ENCODE measurements around the gene CST5. TPM values are rescaled to one million over a fixed set of nuclear protein-coding genes. Genes with fewer than 3 reads are reported as not detected.

The CST5 gene
- total RNA-seq, 1 donor from 2014 or later: not detected

- DNase-seq (ENCODE audit: low spot score): no peak
- no peak for TF ChIP-seq CTCF (IDR thresholded peaks at IDR 0.05)
- peaks cover 43% of the 10 kb centered on the region for H3K27me3 Mint-ChIP-seq (ENCODE audit: low read depth)
- H3K4me3 Mint-ChIP-seq (ENCODE audit: unreplicated experiment): no peak overlapping the region
- no peak overlapping the region for H3K27ac Mint-ChIP-seq (ENCODE audit: unreplicated experiment)
- H3K9me3 Mint-ChIP-seq (ENCODE audit: low read depth): no peaks in the 10 kb centered on the region
- no peaks in the 10 kb centered on the region for H3K4me1 Mint-ChIP-seq (ENCODE audit: low read depth)
- no peaks in the 10 kb centered on the region for H3K36me3 Mint-ChIP-seq (ENCODE audit: low read depth)
These were observed 6.1 kb downstream of the CST5 start for GRCh38 chr20:23873370-23874015.

- no peak for TF ChIP-seq CTCF (IDR thresholded peaks at IDR 0.05)
- H3K36me3 Mint-ChIP-seq (ENCODE audit: low read depth): no peaks in the 10 kb centered on the region
- H3K27me3 Mint-ChIP-seq (ENCODE audit: low read depth): peaks cover 49% of the 10 kb centered on the region
- H3K4me1 Mint-ChIP-seq (ENCODE audit: low read depth): no peaks in the 10 kb centered on the region
- H3K27ac Mint-ChIP-seq (ENCODE audit: unreplicated experiment): no peak overlapping the region
- no peak for DNase-seq (ENCODE audit: low spot score)
- no peaks in the 10 kb centered on the region for H3K9me3 Mint-ChIP-seq (ENCODE audit: low read depth)
- no peak overlapping the region for H3K4me3 Mint-ChIP-seq (ENCODE audit: unreplicated experiment)
These were observed 7.5 kb downstream of the CST5 start for GRCh38 chr20:23872065-23872464.

- H3K4me1 Mint-ChIP-seq (ENCODE audit: low read depth): no peaks in the 10 kb centered on the region
- no peaks in the 10 kb centered on the region for H3K9me3 Mint-ChIP-seq (ENCODE audit: low read depth)
- H3K27me3 Mint-ChIP-seq (ENCODE audit: low read depth): peaks cover 51% of the 10 kb centered on the region
- H3K36me3 Mint-ChIP-seq (ENCODE audit: low read depth): no peaks in the 10 kb centered on the region
- no peak overlapping the region for H3K27ac Mint-ChIP-seq (ENCODE audit: unreplicated experiment)
- no peak for TF ChIP-seq CTCF (IDR thresholded peaks at IDR 0.05)
- DNase-seq (ENCODE audit: low spot score): no peak
- no peak overlapping the region for H3K4me3 Mint-ChIP-seq (ENCODE audit: unreplicated experiment)
These were observed 9.1 kb downstream of the CST5 start for GRCh38 chr20:23870461-23870860.

GRCh38 chr20:23869520-23869919, 10.0 kb downstream of the CST5 start:
- no peak overlapping the region for H3K4me3 Mint-ChIP-seq (ENCODE audit: unreplicated experiment)
- no peaks in the 10 kb centered on the region for H3K4me1 Mint-ChIP-seq (ENCODE audit: low read depth)
- peaks cover 48% of the 10 kb centered on the region for H3K27me3 Mint-ChIP-seq (ENCODE audit: low read depth)
- TF ChIP-seq CTCF (IDR thresholded peaks at IDR 0.05): no peak
- no peaks in the 10 kb centered on the region for H3K9me3 Mint-ChIP-seq (ENCODE audit: low read depth)
- no peak for DNase-seq (ENCODE audit: low spot score)
- no peak overlapping the region for H3K27ac Mint-ChIP-seq (ENCODE audit: unreplicated experiment)
- H3K36me3 Mint-ChIP-seq (ENCODE audit: low read depth): no peaks in the 10 kb centered on the region

GRCh38 chr20:23868321-23868720, 11.2 kb downstream of the CST5 start:
- DNase-seq (ENCODE audit: low spot score): no peak
- Mint-ChIP-seq H3K27ac (ENCODE audit: unreplicated experiment) (no peak overlapping the region), H3K9me3 (ENCODE audit: low read depth) (no peaks in the 10 kb centered on the region), H3K36me3 (ENCODE audit: low read depth) (no peaks in the 10 kb centered on the region), H3K4me3 (ENCODE audit: unreplicated experiment) (no peak overlapping the region), H3K4me1 (ENCODE audit: low read depth) (no peaks in the 10 kb centered on the region), H3K27me3 (ENCODE audit: low read depth) (peaks cover 48% of the 10 kb centered on the region)
- no peak for TF ChIP-seq CTCF (IDR thresholded peaks at IDR 0.05)
